ENCODE results near the gene CD44. TPM values are rescaled to one million over a fixed set of nuclear protein-coding genes. Genes with fewer than 3 reads are reported as not detected.

Gene CD44
- total RNA-seq, 4 donors from 2014 or later, result 67.1 to 180 (median 84.8) TPM

DNA sequence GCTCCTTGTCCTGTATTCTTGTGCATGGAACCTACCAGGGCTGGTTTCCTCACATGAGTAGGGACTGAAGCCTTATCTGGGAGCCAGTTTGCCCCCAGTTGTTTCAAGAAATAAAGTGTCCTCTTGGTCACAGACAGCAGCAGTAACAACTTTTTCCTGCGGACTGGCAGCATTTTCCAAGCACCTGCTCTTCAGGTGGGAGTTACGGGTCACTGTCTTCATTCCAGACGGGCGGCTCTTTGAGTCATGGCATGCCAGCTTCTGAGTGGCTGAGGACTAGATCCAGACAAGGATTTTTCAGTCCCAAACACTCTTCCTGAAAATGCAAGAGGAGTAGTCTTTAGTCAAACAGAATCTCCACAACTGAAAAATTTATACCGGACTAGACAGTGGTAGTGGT lies 2.7 kb upstream of the CD44 start:
- H3K4me3 ChIP-seq, result no peak overlapping the region
- H3K36me3 ChIP-seq, result no peaks in the 10 kb centered on the region
- H3K9me3 ChIP-seq, result no peaks in the 10 kb centered on the region
- DNase-seq (ENCODE audit: low spot score in 2 of 2), result no peak
- no peaks in the 10 kb centered on the region for H3K27me3 ChIP-seq
- TF ChIP-seq EP300 (IDR thresholded peaks at IDR 0.05), result no peak
- TF ChIP-seq, protein P1, sequence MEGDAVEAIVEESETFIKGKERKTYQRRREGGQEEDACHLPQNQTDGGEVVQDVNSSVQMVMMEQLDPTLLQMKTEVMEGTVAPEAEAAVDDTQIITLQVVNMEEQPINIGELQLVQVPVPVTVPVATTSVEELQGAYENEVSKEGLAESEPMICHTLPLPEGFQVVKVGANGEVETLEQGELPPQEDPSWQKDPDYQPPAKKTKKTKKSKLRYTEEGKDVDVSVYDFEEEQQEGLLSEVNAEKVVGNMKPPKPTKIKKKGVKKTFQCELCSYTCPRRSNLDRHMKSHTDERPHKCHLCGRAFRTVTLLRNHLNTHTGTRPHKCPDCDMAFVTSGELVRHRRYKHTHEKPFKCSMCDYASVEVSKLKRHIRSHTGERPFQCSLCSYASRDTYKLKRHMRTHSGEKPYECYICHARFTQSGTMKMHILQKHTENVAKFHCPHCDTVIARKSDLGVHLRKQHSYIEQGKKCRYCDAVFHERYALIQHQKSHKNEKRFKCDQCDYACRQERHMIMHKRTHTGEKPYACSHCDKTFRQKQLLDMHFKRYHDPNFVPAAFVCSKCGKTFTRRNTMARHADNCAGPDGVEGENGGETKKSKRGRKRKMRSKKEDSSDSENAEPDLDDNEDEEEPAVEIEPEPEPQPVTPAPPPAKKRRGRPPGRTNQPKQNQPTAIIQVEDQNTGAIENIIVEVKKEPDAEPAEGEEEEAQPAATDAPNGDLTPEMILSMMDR (IDR thresholded peaks at IDR 0.05), result no peak
- TF ChIP-seq POLR2A (IDR thresholded peaks at IDR 0.05), result no peak
- no peak overlapping the region for H3K27ac ChIP-seq
- H3K4me1 ChIP-seq, result peaks cover 0 to 36% (median 0%) of the 10 kb centered on the region in 4 donors
- WGBS, 2 donors, result 96 to 98% methylated on average over 5 of the region's 5 CpGs

DNA sequence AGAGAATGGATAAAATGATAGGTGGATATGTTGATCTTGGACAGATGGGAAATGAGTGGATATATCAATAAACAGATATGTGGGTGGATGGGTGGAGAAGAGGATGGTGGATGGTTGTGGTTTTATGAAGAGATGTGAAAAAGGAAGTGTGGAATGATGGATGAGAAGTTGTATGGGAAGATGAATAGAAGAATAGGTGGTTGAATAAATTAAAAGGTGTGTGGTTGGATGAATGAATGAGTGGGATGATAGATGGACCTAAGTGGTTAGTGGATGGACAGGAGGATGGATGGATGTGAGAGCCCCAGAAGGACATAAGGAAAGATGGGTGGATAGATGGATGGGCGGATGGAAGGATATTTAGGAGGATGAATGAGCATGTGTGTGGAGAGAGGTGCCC lies 913 bp upstream of the CD44 start:
- DNase-seq (ENCODE audit: low spot score in 2 of 2), result no peak
- Histone ChIP-seq H3K27me3 (no peaks in the 10 kb centered on the region), H3K4me1 (peaks cover 0 to 51% (median 4%) of the 10 kb centered on the region in 4 donors), H3K4me3 (peak overlapping the region in 2 of 4 donors; percentile 66 to 76), H3K36me3 (no peaks in the 10 kb centered on the region), H3K27ac (peak overlapping the region in 3 of 4 donors; percentile 92 to 95 (median 95)), H3K9me3 (no peaks in the 10 kb centered on the region)
- TF ChIP-seq EP300 (IDR thresholded peaks at IDR 0.05) (no peak), POLR2A (IDR thresholded peaks at IDR 0.05) (no peak)
- TF ChIP-seq, protein P1 (IDR thresholded peaks at IDR 0.05), result no peak
- WGBS, 2 donors, result 70 to 73% methylated on average over 1 of the region's 1 CpG

DNA sequence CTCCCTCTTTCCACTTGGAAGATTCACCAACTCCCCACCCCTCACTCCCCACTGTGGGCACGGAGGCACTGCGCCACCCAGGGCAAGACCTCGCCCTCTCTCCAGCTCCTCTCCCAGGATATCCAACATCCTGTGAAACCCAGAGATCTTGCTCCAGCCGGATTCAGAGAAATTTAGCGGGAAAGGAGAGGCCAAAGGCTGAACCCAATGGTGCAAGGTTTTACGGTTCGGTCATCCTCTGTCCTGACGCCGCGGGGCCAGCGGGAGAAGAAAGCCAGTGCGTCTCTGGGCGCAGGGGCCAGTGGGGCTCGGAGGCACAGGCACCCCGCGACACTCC lies 397 bp upstream of the CD44 start:
- whole genome bisulfite sequencing, 2 donors, result 5 to 9% methylated on average over 16 of the region's 16 CpGs
- Histone ChIP-seq H3K36me3 (no peaks in the 10 kb centered on the region), H3K9me3 (no peaks in the 10 kb centered on the region), H3K27ac (peak overlapping the region; percentile 72 to 95 (median 94)), H3K4me3 (peak overlapping the region; percentile 66 to 83 (median 79)), H3K27me3 (no peaks in the 10 kb centered on the region), H3K4me1 (peaks cover 0 to 57% (median 7%) of the 10 kb centered on the region in 4 donors)
- DNase-seq (ENCODE audit: low spot score in 2 of 2), result no peak
- TF ChIP-seq, protein P1 (IDR thresholded peaks at IDR 0.05), result no peak
- no peak for TF ChIP-seq EP300 (IDR thresholded peaks at IDR 0.05)
- no peak for TF ChIP-seq POLR2A (IDR thresholded peaks at IDR 0.05)

DNA sequence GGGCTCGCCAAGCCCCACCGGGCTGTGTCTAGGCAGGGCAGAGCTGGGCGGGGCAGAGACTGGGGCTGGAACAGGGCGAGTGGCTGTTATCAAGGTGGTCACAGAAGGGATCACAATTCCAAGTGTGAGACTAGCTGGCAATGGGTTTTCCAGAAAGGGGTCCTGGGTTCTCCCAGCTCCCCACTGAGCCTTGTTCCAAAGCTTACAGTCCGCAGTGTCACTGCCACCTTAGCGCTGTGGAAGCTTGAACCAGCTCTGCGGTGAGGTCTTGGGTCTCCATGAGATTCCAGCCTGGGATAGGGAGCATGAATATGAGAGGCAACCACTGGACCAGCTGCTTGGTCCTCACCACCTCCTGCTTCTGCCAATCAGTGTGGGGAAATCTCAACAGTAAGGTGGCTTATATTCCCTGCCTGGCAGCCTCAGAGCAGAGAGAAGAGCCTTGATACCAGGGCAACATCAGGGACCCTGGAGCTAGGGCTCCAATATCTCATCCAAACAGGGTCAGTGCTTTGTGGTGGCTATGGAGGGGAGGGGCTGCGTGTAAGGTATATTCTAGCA lies 831 bp downstream of the CD44 start:
- no peak for DNase-seq (ENCODE audit: low spot score in 2 of 2)
- no peaks in the 10 kb centered on the region for H3K27me3 ChIP-seq
- peaks cover 0 to 69% (median 13%) of the 10 kb centered on the region in 4 donors for H3K4me1 ChIP-seq
- TF ChIP-seq, protein P1 (IDR thresholded peaks at IDR 0.05), result no peak
- no peak for TF ChIP-seq EP300 (IDR thresholded peaks at IDR 0.05)
- TF ChIP-seq POLR2A (IDR thresholded peaks at IDR 0.05), result no peak
- no peaks in the 10 kb centered on the region for H3K36me3 ChIP-seq
- peak overlapping the region; percentile 72 to 95 (median 94) for H3K27ac ChIP-seq
- H3K4me3 ChIP-seq, result peak overlapping the region; percentile 66 to 83 (median 79)
- WGBS, 2 donors, result 30 to 41% methylated on average over 8 of the region's 8 CpGs
- no peaks in the 10 kb centered on the region for H3K9me3 ChIP-seq

DNA sequence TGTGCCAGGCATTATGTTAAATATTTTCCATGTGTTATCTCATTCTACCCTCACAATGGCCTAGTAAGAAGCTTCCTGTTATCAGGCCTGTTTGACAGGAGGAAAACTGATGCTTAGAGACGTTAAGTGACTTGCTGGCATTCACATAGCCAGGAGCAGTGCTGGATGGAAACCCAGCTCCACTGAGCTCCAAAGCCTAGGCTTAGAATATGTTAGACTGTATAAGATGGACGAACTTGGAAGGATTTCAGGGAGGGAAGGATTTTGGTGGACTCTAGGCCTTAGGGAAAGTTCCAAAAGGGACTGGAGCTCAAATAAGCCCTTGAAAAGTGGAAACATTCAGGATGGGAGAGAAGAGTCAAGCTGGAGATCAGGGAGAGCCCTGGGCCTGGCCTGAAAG lies 2.1 kb downstream of the CD44 start:
- no peaks in the 10 kb centered on the region for H3K9me3 ChIP-seq
- WGBS, 2 donors, result 54 to 65% methylated on average over 2 of the region's 2 CpGs
- peak overlapping the region in 3 of 4 donors; percentile 76 to 95 (median 92) for H3K27ac ChIP-seq
- H3K4me3 ChIP-seq, result peak overlapping the region in 3 of 4 donors; percentile 76 to 83 (median 82)
- TF ChIP-seq POLR2A (IDR thresholded peaks at IDR 0.05), result no peak
- TF ChIP-seq EP300 (IDR thresholded peaks at IDR 0.05), result no peak
- TF ChIP-seq, protein P1 (IDR thresholded peaks at IDR 0.05), result no peak
- no peaks in the 10 kb centered on the region for H3K27me3 ChIP-seq
- H3K36me3 ChIP-seq, result no peaks in the 10 kb centered on the region
- H3K4me1 ChIP-seq, result peaks cover 0 to 80% (median 24%) of the 10 kb centered on the region in 4 donors
- DNase-seq (ENCODE audit: low spot score in 2 of 2), result no peak
